Panc1 (cell line): Measurements from ENCODE around the gene IL20RB. TPM values are rescaled to one million over a fixed set of nuclear protein-coding genes. Genes with fewer than 3 reads are reported as not detected.

ENCODE experiments used
- ATAC-seq: fragments of 200-7000 bp; cut with Tn5 transposase; 2 replicates; pipeline ENCODE4 v1.9.1; 2020; ENCODE audit warnings: mild to moderate bottlenecking, moderate library complexity
- BruUV-seq: library from RNA; stranded (reverse); fragments of 400-500 nt; replicated peaks from 2 replicates; lab custom pipeline; 2021; lab: Mats Ljungman, UMichigan
- CTCF ChIA-PET: fragments of 300-600 bp; sonication (Branson Sonifier 250); formaldehyde crosslinking; loops from one replicate; lab custom pipeline; 2022; ENCODE audit warnings: antibody characterized with exemption; lab: Charles Lee
- POLR2A ChIA-PET: fragments of 300-600 bp; sonication (Branson Sonifier 250); formaldehyde crosslinking; loops from one replicate; lab custom pipeline; 2022; ENCODE audit warnings: antibody characterized with exemption; lab: Charles Lee
- DNase-seq: peaks from one replicate; pipeline ENCODE4 v3.0.0-alpha.2; 2010; ENCODE audit warnings: low read depth, low spot score
- H3K27ac ChIP-seq: 2 replicates; pipeline ENCODE4 v1.5.1; 2011; ENCODE audit warnings: mild to moderate bottlenecking, low read length, inconsistent platforms
- H3K27me3 ChIP-seq: fragments of 200-500 bp; sonication (Bioruptor generic); 2 replicates; pipeline ENCODE4 v1.6.0; 2014; ENCODE audit warnings: low read length, inconsistent platforms; ENCODE audit not compliant: control insufficient read depth, insufficient read depth
- H3K36me3 ChIP-seq: fragments of 200-500 bp; sonication (Bioruptor generic); 2 replicates; pipeline ENCODE4 v1.5.1; 2014; ENCODE audit warnings: inconsistent platforms, mild to moderate bottlenecking, low read length, moderate library complexity; ENCODE audit not compliant: control insufficient read depth, insufficient read depth
- H3K4me1 ChIP-seq: 2 replicates; pipeline ENCODE4 v1.5.1; 2011; ENCODE audit warnings: inconsistent platforms, mild to moderate bottlenecking, low read length, moderate library complexity; ENCODE audit not compliant: control insufficient read depth, insufficient read depth
- H3K4me3 ChIP-seq, 2 experiments: 2 replicates each; pipeline ENCODE4 v1.5.1; 2011 to 2012; ENCODE audit warnings: low read depth in 2 of 2, low read length in 2 of 2, mild to moderate bottlenecking in 2 of 2, inconsistent platforms in 1 of 2, moderate library complexity in 1 of 2
- H3K9me3 ChIP-seq: fragments of 200-500 bp; sonication (Bioruptor generic); 2 replicates; pipeline ENCODE4 v1.5.1; 2014; ENCODE audit warnings: low read depth, mild to moderate bottlenecking, inconsistent platforms, low read length, moderate library complexity; ENCODE audit not compliant: control insufficient read depth, insufficient read depth
- CTCF ChIP-seq: fragments of 450-650 bp; IDR thresholded peaks from 2 replicates; pipeline ENCODE4 v1.5.1; 2017; ENCODE audit warnings: mild to moderate bottlenecking
- POLR2AphosphoS5 ChIP-seq: IDR thresholded peaks from 2 replicates; pipeline ENCODE4 v1.6.1; 2012; ENCODE audit warnings: mild to moderate bottlenecking, low read depth, low read length, moderate library complexity
- REST ChIP-seq, 2 experiments: IDR thresholded peaks; 2 replicates each; pipeline ENCODE4 v1.6.1; 2011 to 2012; ENCODE audit warnings: low read depth in 2 of 2, control low read depth in 1 of 2, low read length in 1 of 2, mild to moderate bottlenecking in 1 of 2, moderate library complexity in 1 of 2; ENCODE audit not compliant: insufficient read depth in 1 of 2
- SIN3A ChIP-seq: IDR thresholded peaks from 2 replicates; pipeline ENCODE4 v1.6.1; 2012; ENCODE audit warnings: low read depth, mild to moderate bottlenecking, low read length, moderate library complexity, borderline replicate concordance; ENCODE audit not compliant: insufficient read depth
- TCF7L2 ChIP-seq: IDR thresholded peaks from 2 replicates; pipeline ENCODE4 v1.6.1; 2011; ENCODE audit warnings: mild to moderate bottlenecking, low read depth, low read length, inconsistent platforms
- in situ Hi-C: cut with HindIII; loops from 2 replicates; pipeline ENCODE4 v1.10.0; 2016; ENCODE audit warnings: low sequenced_read_pairs, low pct_unique_long_range_greater_than_20kb
- intact Hi-C: fragments of 100-400 bp; cut with micrococcal nuclease; formaldehyde crosslinking; loops from one replicate; pipeline ENCODE4 v1.10.0; 2022; ENCODE audit not compliant: unreplicated experiment
- total RNA-seq: library from RNA; stranded (reverse); gene quantifications from one replicate; pipeline ENCODE4 v1.2.1, GENCODE V29; 2021; ENCODE audit not compliant: unreplicated experiment

Gene IL20RB
- total RNA-seq, 1 experiment from 2014 or later: 1.7 TPM

GRCh38 chr3:136974670-136975069, 16.9 kb downstream of the IL20RB start:
- in situ Hi-C loops: no loop called here
- H3K4me1 ChIP-seq: no peaks in the 10 kb centered on the region
- no TSS peak for BruUV-seq
- no peak for ATAC-seq
- ChIA-PET POLR2A (no interaction called here), CTCF (no interaction called here)
- no peaks in the 10 kb centered on the region for H3K27me3 ChIP-seq
- intact Hi-C loops: no loop called here
- no peak for DNase-seq
- H3K4me3 ChIP-seq: no peak overlapping the region
- no peak for TF ChIP-seq CTCF
- no peak for TF ChIP-seq SIN3A
- TF ChIP-seq TCF7L2: no peak
- TF ChIP-seq REST (IDR thresholded peaks at IDR 0.05; ENCODE audit: insufficient read depth in 1 of 2, low read depth in 2 of 2, low read length in 1 of 2): no peak
- no peak for TF ChIP-seq POLR2AphosphoS5
- peaks cover 4% of the 10 kb centered on the region; the same call in 1 of the 2 replicates for H3K9me3 ChIP-seq
- H3K36me3 ChIP-seq: no peaks in the 10 kb centered on the region
- no peak overlapping the region for H3K27ac ChIP-seq

GRCh38 chr3:136979204-136979603, 21.4 kb downstream of the IL20RB start:
- H3K4me1 ChIP-seq: no peaks in the 10 kb centered on the region
- peaks cover 3% of the 10 kb centered on the region; the same call in 1 of the 2 replicates for H3K9me3 ChIP-seq
- ATAC-seq: no peak
- in situ Hi-C loops (no loop called here), intact Hi-C loops (no loop called here)
- H3K27me3 ChIP-seq: no peaks in the 10 kb centered on the region
- TF ChIP-seq POLR2AphosphoS5 (no peak), REST (IDR thresholded peaks at IDR 0.05; ENCODE audit: insufficient read depth in 1 of 2, low read depth in 2 of 2, low read length in 1 of 2) (no peak), SIN3A (no peak), TCF7L2 (no peak)
- BruUV-seq: no TSS peak
- ChIA-PET POLR2A (no interaction called here), CTCF (no interaction called here)
- H3K27ac ChIP-seq: no peak overlapping the region
- no peaks in the 10 kb centered on the region for H3K36me3 ChIP-seq
- no peak overlapping the region for H3K4me3 ChIP-seq
- no peak for DNase-seq
